Dendritic cell treated with granulocyte-macrophage colony-stimulating factor and Interleukin-4, amounts not matched to agents 40 ng/mL and 50 ng/mL, for 4 days (primary cell): ENCODE measurements around the gene TFAM.
A peak's percentile ranks its signal among the peaks of the same experiment; 100 is the strongest.

Experiments used
- H3K27ac Mint-ChIP-seq: one replicate; pipeline ENCODE4 v1.8.0; 2022; ENCODE audit warnings: mild to moderate bottlenecking, mixed read lengths
- H3K27me3 Mint-ChIP-seq: one replicate; pipeline ENCODE4 v1.8.0; 2022; ENCODE audit warnings: mild to moderate bottlenecking, mixed read lengths
- H3K36me3 Mint-ChIP-seq: one replicate; pipeline ENCODE4 v1.8.0; 2022; ENCODE audit warnings: low read depth, mixed read lengths
- H3K4me1 Mint-ChIP-seq: one replicate; pipeline ENCODE4 v1.8.0; 2022; ENCODE audit warnings: low read depth, mixed read lengths
- H3K4me3 Mint-ChIP-seq: one replicate; pipeline ENCODE4 v1.8.0; 2022; ENCODE audit warnings: mild to moderate bottlenecking, moderate library complexity, mixed read lengths
- H3K9me3 Mint-ChIP-seq: one replicate; pipeline ENCODE4 v1.8.0; 2022; ENCODE audit warnings: mixed read lengths
- intact Hi-C: fragments of 100-400 bp; cut with micrococcal nuclease; formaldehyde crosslinking; loops from one replicate; pipeline ENCODE4 v1.15.0; 2022

Gene TFAM

DNA sequence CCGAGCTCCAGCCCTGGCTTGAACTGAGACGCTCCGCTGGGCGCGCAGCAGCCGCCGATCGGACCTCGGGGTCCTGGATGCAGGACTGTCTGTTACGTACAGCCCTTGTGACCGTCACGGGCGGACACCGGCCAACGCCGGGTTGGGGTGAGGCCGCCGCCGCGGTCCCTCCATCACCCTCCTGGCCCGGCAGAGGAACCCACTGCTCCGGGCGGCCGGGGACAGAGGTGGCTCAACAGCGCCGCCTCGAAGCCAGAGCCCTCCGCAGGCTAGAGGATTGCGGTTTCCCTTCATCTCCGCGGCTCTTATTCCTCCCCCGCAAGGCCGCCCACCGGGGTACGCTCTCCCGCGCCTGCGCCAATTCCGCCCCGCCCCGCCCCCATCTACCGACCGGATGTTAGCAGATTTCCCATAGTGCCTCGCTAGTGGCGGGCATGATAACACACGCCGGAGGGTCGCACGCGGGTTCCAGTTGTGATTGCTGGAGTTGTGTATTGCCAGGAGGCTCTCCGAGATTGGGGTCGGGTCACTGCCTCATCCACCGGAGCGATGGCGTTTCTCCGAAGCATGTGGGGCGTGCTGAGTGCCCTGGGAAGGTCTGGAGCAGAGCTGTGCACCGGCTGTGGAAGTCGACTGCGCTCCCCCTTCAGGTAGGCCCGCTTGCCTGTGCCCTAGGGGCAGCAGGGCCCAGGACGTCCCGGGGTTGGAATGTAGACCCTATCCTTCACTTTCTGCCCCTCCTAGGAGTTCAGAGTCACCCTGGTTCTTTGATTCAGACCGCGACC is at the start of gene TFAM:
TSS of gene TFAM (plus strand) at position 412 of the 785 bp plus-strand sequence. CDS start at position 550, 138 bp downstream.
- intact Hi-C loops: loop anchor here (1.0 to 2.0 kb wide), 2 partner anchors 50 to 116 kb away; partner anchors contain the start of genes CISD1 and UBE2D1
- no peaks in the 10 kb centered on the region for H3K9me3 Mint-ChIP-seq
- H3K36me3 Mint-ChIP-seq: peaks cover 44% of the 10 kb centered on the region
- peaks cover 41% of the 10 kb centered on the region for H3K4me1 Mint-ChIP-seq
- H3K4me3 Mint-ChIP-seq: peak within 1 kb of the TSS; percentile 98
- peak within 1 kb of the TSS; percentile 95 for H3K27ac Mint-ChIP-seq
- H3K27me3 Mint-ChIP-seq: no peaks in the 10 kb centered on the region

DNA sequence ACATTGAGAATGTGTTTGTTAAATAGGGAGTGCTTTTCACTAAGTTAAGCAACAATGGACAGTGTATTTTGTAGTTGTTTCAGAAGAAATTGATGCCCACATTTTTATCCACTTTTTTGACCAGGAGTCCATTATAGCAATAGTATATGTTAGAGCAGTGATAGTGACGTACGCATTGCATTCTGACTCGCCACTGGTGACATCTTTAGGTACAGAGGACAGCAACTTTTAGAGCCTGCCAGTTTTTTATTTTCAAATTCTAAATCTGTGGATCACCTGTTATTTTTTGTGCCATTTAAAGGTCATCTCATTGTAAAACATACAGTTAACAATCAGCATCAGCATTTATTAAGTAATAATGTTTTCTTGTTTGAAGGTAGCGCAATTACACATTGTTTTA is 49.0 kb upstream of the TFAM start:
- Mint-ChIP-seq H3K27me3 (no peaks in the 10 kb centered on the region), H3K27ac (peak overlapping the region; percentile 80), H3K4me1 (peaks cover 60% of the 10 kb centered on the region), H3K9me3 (no peaks in the 10 kb centered on the region), H3K36me3 (peaks cover 11% of the 10 kb centered on the region), H3K4me3 (peak overlapping the region; percentile 83)
- intact Hi-C loops: loop anchor here (10.0 kb wide), 1 partner anchor 71 kb away; the partner anchor contains the start of genes CISD1 and IPMK

GRCh38 chr10:58341422-58341821 is 43.8 kb upstream of the TFAM start:
- Mint-ChIP-seq H3K9me3 (no peaks in the 10 kb centered on the region), H3K27me3 (no peaks in the 10 kb centered on the region), H3K4me1 (peaks cover 38% of the 10 kb centered on the region), H3K4me3 (no peak overlapping the region), H3K36me3 (peaks cover 12% of the 10 kb centered on the region), H3K27ac (no peak overlapping the region)
- intact Hi-C loops: no loop called here

GRCh38 chr10:58341947-58342346 is 43.3 kb upstream of the TFAM start:
- no peaks in the 10 kb centered on the region for H3K9me3 Mint-ChIP-seq
- H3K4me3 Mint-ChIP-seq: no peak overlapping the region
- peaks cover 38% of the 10 kb centered on the region for H3K4me1 Mint-ChIP-seq
- intact Hi-C loops: no loop called here
- H3K36me3 Mint-ChIP-seq: peaks cover 17% of the 10 kb centered on the region
- H3K27me3 Mint-ChIP-seq: no peaks in the 10 kb centered on the region
- no peak overlapping the region for H3K27ac Mint-ChIP-seq

DNA sequence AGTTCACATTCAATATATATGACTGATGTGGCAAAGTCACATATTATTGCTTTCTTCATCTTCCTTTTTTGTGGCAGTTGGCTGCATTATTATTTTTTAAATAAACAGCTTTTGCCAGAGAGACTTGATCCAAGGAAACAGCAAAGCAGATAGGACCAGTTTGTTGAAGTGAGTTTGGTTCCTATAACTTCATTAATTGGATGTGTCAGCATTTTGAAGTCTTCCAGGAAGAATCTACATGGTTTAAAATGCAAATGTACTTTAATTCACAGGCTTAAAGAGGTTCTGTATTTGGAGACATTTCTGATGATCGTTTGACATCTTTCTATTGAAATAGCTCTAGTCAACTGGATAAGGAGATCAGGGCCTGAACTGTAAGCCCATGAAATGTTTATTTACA is 37.2 kb upstream of the TFAM start:
- peak overlapping the region; percentile 56 for H3K27ac Mint-ChIP-seq
- H3K4me3 Mint-ChIP-seq: no peak overlapping the region
- no peaks in the 10 kb centered on the region for H3K27me3 Mint-ChIP-seq
- intact Hi-C loops: no loop called here
- peaks cover 57% of the 10 kb centered on the region for H3K4me1 Mint-ChIP-seq
- H3K36me3 Mint-ChIP-seq: peaks cover 17% of the 10 kb centered on the region
- no peaks in the 10 kb centered on the region for H3K9me3 Mint-ChIP-seq

DNA sequence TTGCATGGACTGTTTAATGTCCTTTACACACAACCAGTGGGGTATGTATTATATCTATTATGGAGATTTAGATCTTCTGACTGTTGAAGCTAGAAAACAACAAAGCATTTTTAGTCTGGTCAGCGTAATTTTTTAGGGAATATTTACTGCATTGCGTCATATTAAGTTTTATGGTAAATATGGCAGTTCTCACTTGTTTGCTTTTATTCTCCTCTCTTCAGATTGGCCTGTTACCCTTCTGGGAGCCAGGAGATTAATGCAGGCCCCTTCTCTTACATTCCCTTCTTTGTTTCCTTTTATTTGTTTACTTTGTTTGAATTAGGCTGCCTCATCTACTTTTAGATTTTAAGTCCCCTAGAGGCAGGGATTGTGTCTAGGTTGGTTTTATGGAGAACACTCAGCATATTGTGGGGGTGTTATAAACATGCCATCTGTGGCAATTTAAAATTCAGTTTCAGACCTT is 36.6 kb upstream of the TFAM start:
- peaks cover 17% of the 10 kb centered on the region for H3K36me3 Mint-ChIP-seq
- H3K27me3 Mint-ChIP-seq: no peaks in the 10 kb centered on the region
- no peak overlapping the region for H3K4me3 Mint-ChIP-seq
- intact Hi-C loops: no loop called here
- H3K27ac Mint-ChIP-seq: peak overlapping the region; percentile 56
- no peaks in the 10 kb centered on the region for H3K9me3 Mint-ChIP-seq
- peaks cover 57% of the 10 kb centered on the region for H3K4me1 Mint-ChIP-seq

GRCh38 chr10:58350023-58350422 is 35.2 kb upstream of the TFAM start:
- no peaks in the 10 kb centered on the region for H3K9me3 Mint-ChIP-seq
- no peak overlapping the region for H3K4me3 Mint-ChIP-seq
- H3K27ac Mint-ChIP-seq: peak overlapping the region; percentile 72
- H3K27me3 Mint-ChIP-seq: no peaks in the 10 kb centered on the region
- peaks cover 17% of the 10 kb centered on the region for H3K36me3 Mint-ChIP-seq
- intact Hi-C loops: no loop called here
- H3K4me1 Mint-ChIP-seq: peaks cover 59% of the 10 kb centered on the region

DNA sequence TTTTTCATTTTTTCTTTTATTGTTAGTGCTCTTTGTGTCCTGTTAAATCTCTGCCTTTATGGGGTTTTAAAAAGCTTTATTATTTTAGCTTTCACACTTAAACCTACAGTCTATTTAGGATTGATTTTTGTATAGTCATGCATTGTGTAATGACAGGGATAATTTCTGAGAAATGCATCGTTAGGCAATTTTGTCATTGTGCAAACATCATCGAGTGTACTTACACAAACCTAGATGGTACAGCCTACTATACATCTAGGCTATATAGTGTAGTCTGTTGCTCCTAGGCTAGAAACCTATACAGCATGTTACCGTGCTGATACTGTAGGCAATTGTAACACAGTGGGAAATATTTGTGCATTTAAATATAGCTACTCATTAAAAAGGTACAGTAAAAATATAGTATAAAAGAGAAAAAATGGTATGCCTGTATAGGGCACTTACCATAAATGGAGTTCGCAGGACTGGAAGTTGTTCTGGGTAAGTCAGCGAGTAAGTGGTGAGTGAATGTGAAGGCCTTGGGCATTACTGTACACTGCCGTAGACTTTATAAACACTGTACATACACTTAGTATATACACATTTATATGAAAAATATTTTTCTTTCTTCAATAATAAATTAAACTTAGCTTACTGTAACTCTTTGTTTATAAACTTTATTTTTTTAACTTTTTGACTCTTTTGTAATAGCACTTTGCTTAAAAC is 34.4 kb upstream of the TFAM start:
- H3K4me3 Mint-ChIP-seq: no peak overlapping the region
- intact Hi-C loops: no loop called here
- peaks cover 12% of the 10 kb centered on the region for H3K36me3 Mint-ChIP-seq
- H3K4me1 Mint-ChIP-seq: peaks cover 67% of the 10 kb centered on the region
- peak overlapping the region; percentile 72 for H3K27ac Mint-ChIP-seq
- H3K9me3 Mint-ChIP-seq: no peaks in the 10 kb centered on the region
- H3K27me3 Mint-ChIP-seq: no peaks in the 10 kb centered on the region

DNA sequence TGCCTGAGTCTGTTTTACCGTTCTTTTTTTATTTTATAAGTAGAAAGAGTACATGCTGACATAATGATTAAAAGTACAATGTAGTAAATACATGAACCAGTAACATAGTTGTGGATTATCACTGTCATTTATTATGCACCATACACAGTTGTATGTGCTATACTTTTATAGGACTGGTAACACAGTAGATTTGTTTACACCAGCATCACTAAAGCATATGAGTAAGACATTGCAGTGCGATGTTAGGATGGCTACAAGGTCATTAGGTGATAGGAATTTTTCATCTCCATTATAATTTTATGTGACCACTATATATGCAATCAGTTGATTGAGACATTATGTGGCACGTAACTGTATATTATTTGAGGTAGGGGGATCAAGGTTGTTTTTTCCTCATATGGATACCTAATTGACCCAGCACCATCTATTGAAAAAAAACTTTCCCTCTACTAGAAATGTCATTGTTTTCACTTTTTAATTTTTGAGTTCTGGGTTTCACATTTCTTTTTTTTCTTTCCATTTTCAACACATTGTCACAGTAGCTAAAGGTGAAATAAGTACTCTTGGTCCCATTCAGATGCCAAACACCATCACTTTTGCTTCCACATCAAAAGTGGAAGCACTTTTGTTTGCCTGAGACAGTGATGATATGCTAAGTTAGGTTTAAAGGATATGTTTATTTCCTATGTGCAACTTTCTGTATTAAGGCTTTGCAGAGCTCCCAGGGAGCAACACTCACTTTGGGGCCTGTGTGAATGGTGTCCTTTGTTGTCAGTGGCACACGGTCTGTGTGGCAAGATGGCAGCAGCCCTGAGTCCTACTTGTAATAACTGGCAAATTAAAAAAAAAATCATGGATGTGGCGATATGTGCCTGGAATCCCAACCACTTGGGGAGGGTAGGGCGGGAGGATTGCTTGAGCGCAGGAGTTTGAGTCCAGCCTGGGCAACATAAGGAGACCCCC is 33.3 kb upstream of the TFAM start:
- Mint-ChIP-seq H3K27me3 (no peaks in the 10 kb centered on the region), H3K36me3 (peaks cover under 1% of the 10 kb centered on the region), H3K27ac (no peak overlapping the region), H3K4me3 (no peak overlapping the region), H3K9me3 (no peaks in the 10 kb centered on the region), H3K4me1 (peaks cover 63% of the 10 kb centered on the region)
- intact Hi-C loops: loop anchor here (2.0 kb wide), 1 partner anchor 15 kb away; no protein-coding TSS in a partner anchor

DNA sequence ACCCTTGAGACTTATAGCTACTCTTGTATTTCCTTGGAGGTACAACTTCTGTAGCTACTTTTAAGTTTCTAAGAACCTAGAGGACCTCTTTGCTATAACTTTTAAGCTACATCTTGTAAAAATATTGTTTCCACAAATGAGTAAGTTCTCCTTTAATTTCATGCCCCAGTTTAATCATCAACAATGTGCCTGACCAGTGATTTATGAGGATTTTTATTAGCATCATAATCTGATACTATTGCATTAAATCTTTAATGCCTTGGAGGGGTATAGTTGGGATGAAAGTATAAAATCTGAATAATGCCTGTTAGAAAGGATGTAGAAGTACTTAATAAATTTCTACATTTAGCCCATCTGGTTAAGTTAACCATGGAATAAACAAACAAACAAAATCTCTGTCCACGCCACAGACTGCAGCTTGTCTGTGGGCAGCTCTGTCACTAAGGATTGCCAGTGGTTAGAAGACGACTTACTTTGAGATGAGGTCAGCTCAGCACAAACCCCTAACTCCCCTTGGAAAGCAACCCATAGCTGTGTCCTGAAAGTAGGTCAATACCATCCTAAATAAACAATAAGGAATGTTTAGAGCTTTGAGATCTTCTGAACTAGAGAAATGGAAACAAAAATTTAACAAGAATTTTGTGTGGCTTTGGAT is 32.1 kb upstream of the TFAM start:
- Mint-ChIP-seq H3K9me3 (no peaks in the 10 kb centered on the region), H3K4me1 (peaks cover 54% of the 10 kb centered on the region), H3K27ac (no peak overlapping the region), H3K4me3 (no peak overlapping the region), H3K36me3 (no peaks in the 10 kb centered on the region), H3K27me3 (no peaks in the 10 kb centered on the region)
- intact Hi-C loops: loop anchor here (2.0 kb wide), 1 partner anchor 14 kb away; no protein-coding TSS in a partner anchor

- no peaks in the 10 kb centered on the region for H3K9me3 Mint-ChIP-seq
- no peak overlapping the region for H3K27ac Mint-ChIP-seq
- peaks cover 48% of the 10 kb centered on the region for H3K4me1 Mint-ChIP-seq
- no peaks in the 10 kb centered on the region for H3K27me3 Mint-ChIP-seq
- intact Hi-C loops: no loop called here
- peaks cover 14% of the 10 kb centered on the region for H3K36me3 Mint-ChIP-seq
- no peak overlapping the region for H3K4me3 Mint-ChIP-seq
These were observed 28.5 kb upstream of the TFAM start for GRCh38 chr10:58356756-58357155.

- H3K27ac Mint-ChIP-seq: peak overlapping the region; percentile 41
- peaks cover 21% of the 10 kb centered on the region for H3K36me3 Mint-ChIP-seq
- no peaks in the 10 kb centered on the region for H3K27me3 Mint-ChIP-seq
- H3K4me1 Mint-ChIP-seq: peaks cover 42% of the 10 kb centered on the region
- H3K4me3 Mint-ChIP-seq: no peak overlapping the region
- intact Hi-C loops: no loop called here
- no peaks in the 10 kb centered on the region for H3K9me3 Mint-ChIP-seq
These were observed 26.8 kb upstream of the TFAM start for GRCh38 chr10:58358314-58358933.

DNA sequence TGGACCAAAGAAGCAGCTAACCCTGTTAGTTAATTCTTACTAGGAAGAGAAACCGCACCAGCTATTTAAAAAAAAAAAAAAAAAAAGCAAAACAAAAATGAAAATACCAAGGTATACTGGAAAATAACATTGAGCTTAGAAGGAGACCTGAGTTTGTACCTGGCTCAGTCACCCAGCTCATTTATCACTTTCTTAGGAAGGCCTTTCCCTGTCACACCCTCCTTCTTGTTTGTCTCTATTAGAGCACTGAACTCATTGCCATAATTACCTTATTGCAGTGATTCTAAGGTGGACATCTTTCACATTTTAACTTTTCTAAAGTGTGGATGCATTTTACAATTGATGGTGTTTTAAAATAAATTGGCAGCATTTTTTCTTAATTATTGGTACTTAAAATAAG is 26.3 kb upstream of the TFAM start:
- peaks cover 25% of the 10 kb centered on the region for H3K36me3 Mint-ChIP-seq
- peak overlapping the region; percentile 41 for H3K27ac Mint-ChIP-seq
- H3K4me1 Mint-ChIP-seq: peaks cover 42% of the 10 kb centered on the region
- H3K9me3 Mint-ChIP-seq: no peaks in the 10 kb centered on the region
- H3K27me3 Mint-ChIP-seq: no peaks in the 10 kb centered on the region
- intact Hi-C loops: no loop called here
- no peak overlapping the region for H3K4me3 Mint-ChIP-seq
